ENCODE results near the gene ADGRG3.

ADGRG3 gene

GRCh38 chr16:57646388-57647039, 21.6 kb upstream of the ADGRG3 start:
- no peak for FAIRE-seq

GRCh38 chr16:57647136-57647875, 20.8 kb upstream of the ADGRG3 start:
- no peak for FAIRE-seq

- FAIRE-seq: no peak
Observed at GRCh38 chr16:57648125-57648524, 20.0 kb upstream of the ADGRG3 start.

- no peak for FAIRE-seq
Observed at GRCh38 chr16:57648581-57649442, 19.3 kb upstream of the ADGRG3 start.

- FAIRE-seq: no peak
Observed at GRCh38 chr16:57649443-57649751, 18.7 kb upstream of the ADGRG3 start.

- FAIRE-seq: no peak
Observed at GRCh38 chr16:57649846-57650245, 18.3 kb upstream of the ADGRG3 start.

GRCh38 chr16:57651344-57652333, 16.5 kb upstream of the ADGRG3 start:
- FAIRE-seq: no peak

- FAIRE-seq: no peak
Observed at GRCh38 chr16:57652695-57653471, 15.2 kb upstream of the ADGRG3 start.

GRCh38 chr16:57653936-57654335, 14.2 kb upstream of the ADGRG3 start:
- no peak for FAIRE-seq

GRCh38 chr16:57656342-57656955, 11.7 kb upstream of the ADGRG3 start:
- FAIRE-seq: no peak

GRCh38 chr16:57657228-57657627, 10.9 kb upstream of the ADGRG3 start:
- no peak for FAIRE-seq

- no peak for FAIRE-seq
Observed at GRCh38 chr16:57658130-57658877, 9.8 kb upstream of the ADGRG3 start.

- no peak for FAIRE-seq
Observed at GRCh38 chr16:57658878-57659674, 9.0 kb upstream of the ADGRG3 start.

GRCh38 chr16:57660715-57661463, 7.2 kb upstream of the ADGRG3 start:
- no peak for FAIRE-seq

- no peak for FAIRE-seq
Observed at GRCh38 chr16:57661510-57661909, 6.6 kb upstream of the ADGRG3 start.

GRCh38 chr16:57661936-57662906, 5.9 kb upstream of the ADGRG3 start:
- FAIRE-seq: no peak

GRCh38 chr16:57663436-57663835, 4.7 kb upstream of the ADGRG3 start:
- no peak for FAIRE-seq

Data from G401.6 (cell line).